DND-41 (cell line): ENCODE data around the gene PIK3CB.

Experiments used
- ATAC-seq: fragments of 200-7000 bp; cut with Tn5 transposase; 3 replicates; pipeline ENCODE4 v1.9.1; 2021; ENCODE audit warnings: low read depth; ENCODE audit not compliant: insufficient read depth
- DNase-seq: peaks from one replicate; pipeline ENCODE4 v3.0.0-alpha.2; 2020
- H2AFZ ChIP-seq: 2 replicates; pipeline ENCODE4 v1.6.0; 2012; ENCODE audit warnings: low read depth, low read length
- H3K27ac ChIP-seq: 2 replicates; pipeline ENCODE4 v1.5.1; 2012; ENCODE audit warnings: low read length, inconsistent platforms
- H3K27me3 ChIP-seq: fragments of 200-600 bp; sonication (generic); 2 replicates; pipeline ENCODE4 v1.6.0; 2012; ENCODE audit warnings: low read length, mild to moderate bottlenecking, inconsistent platforms; ENCODE audit not compliant: insufficient read depth, poor library complexity
- H3K36me3 ChIP-seq: 2 replicates; pipeline ENCODE4 v1.5.1; 2012; ENCODE audit warnings: low read length, inconsistent platforms; ENCODE audit not compliant: insufficient read depth
- H3K4me1 ChIP-seq: 2 replicates; pipeline ENCODE4 v1.5.1; 2012; ENCODE audit warnings: mild to moderate bottlenecking, low read length; ENCODE audit not compliant: insufficient read depth
- H3K4me2 ChIP-seq: 2 replicates; pipeline ENCODE4 v1.6.0; 2012; ENCODE audit warnings: mild to moderate bottlenecking, moderate library complexity, low read length, inconsistent platforms; ENCODE audit not compliant: insufficient read depth
- H3K4me3 ChIP-seq, 2 experiments: fragments of 200-600 bp in 1 of 2; shearing (Covaris generic) in 1 of 2; 2 replicates each; pipeline ENCODE4 v1.5.1; 2012 to 2016; ENCODE audit warnings: inconsistent platforms in 2 of 2, low read length in 2 of 2, mild to moderate bottlenecking in 2 of 2, low read depth in 1 of 2, moderate library complexity in 1 of 2
- H3K79me2 ChIP-seq: 2 replicates; pipeline ENCODE4 v1.6.0; 2012; ENCODE audit warnings: low read length, inconsistent platforms; ENCODE audit not compliant: insufficient read depth
- H3K9ac ChIP-seq: 2 replicates; pipeline ENCODE4 v1.6.0; 2012; ENCODE audit warnings: low read depth, mild to moderate bottlenecking, inconsistent platforms, low read length, moderate library complexity
- H3K9me3 ChIP-seq: 2 replicates; pipeline ENCODE4 v1.5.1; 2012; ENCODE audit warnings: low read length, moderate library complexity, mild to moderate bottlenecking, inconsistent platforms; ENCODE audit not compliant: insufficient read depth, severe bottlenecking
- H4K20me1 ChIP-seq: 2 replicates; pipeline ENCODE4 v1.6.0; 2012; ENCODE audit warnings: low read length; ENCODE audit not compliant: insufficient read depth
- CTCF ChIP-seq: IDR thresholded peaks from 2 replicates; pipeline ENCODE4 v1.5.1; 2012; ENCODE audit warnings: borderline replicate concordance, low read length, moderate library complexity, mild to moderate bottlenecking; ENCODE audit not compliant: poor library complexity, severe bottlenecking; ENCODE audit errors: extremely low read depth
- EZH2 ChIP-seq: IDR thresholded peaks from 3 replicates; pipeline ENCODE4 v1.6.1; 2012; ENCODE audit warnings: borderline replicate concordance, low read depth, mild to moderate bottlenecking, moderate library complexity, low read length, inconsistent platforms; ENCODE audit not compliant: severe bottlenecking

Gene PIK3CB

GRCh38 chr3:138687236-138687635, 147.5 kb downstream of the PIK3CB start:
- no peak overlapping the region for H3K27ac ChIP-seq
- ATAC-seq (no peak), DNase-seq (no peak)
- no peak overlapping the region for H3K4me3 ChIP-seq
- H3K27me3 ChIP-seq: no peaks in the 10 kb centered on the region
- H3K36me3 ChIP-seq: peaks cover 18% of the 10 kb centered on the region
- no peaks in the 10 kb centered on the region for H3K4me1 ChIP-seq
- TF ChIP-seq CTCF (no peak), EZH2 (no peak)
- H3K4me2 ChIP-seq: no peak overlapping the region
- H4K20me1 ChIP-seq: no peaks in the 10 kb centered on the region
- H3K79me2 ChIP-seq: no peaks in the 10 kb centered on the region
- H3K9ac ChIP-seq: no peak overlapping the region
- H3K9me3 ChIP-seq: no peaks in the 10 kb centered on the region
- no peak overlapping the region for H2AFZ ChIP-seq

GRCh38 chr3:138686771-138687221, 147.9 kb downstream of the PIK3CB start:
- Histone ChIP-seq H3K4me1 (no peaks in the 10 kb centered on the region), H3K9ac (no peak overlapping the region)

GRCh38 chr3:138684396-138684795, 150.3 kb downstream of the PIK3CB start:
- Histone ChIP-seq H3K4me3 (no peak overlapping the region), H2AFZ (no peak overlapping the region), H3K27me3 (no peaks in the 10 kb centered on the region), H4K20me1 (no peaks in the 10 kb centered on the region), H3K27ac (no peak overlapping the region), H3K4me2 (no peak overlapping the region), H3K9me3 (no peaks in the 10 kb centered on the region), H3K4me1 (no peaks in the 10 kb centered on the region), H3K79me2 (no peaks in the 10 kb centered on the region), H3K36me3 (peaks cover 24% of the 10 kb centered on the region), H3K9ac (no peak overlapping the region)
- TF ChIP-seq EZH2 (no peak), CTCF (no peak)
- ATAC-seq (no peak), DNase-seq (no peak)

More at GRCh38 chr3:138686771-138687221, 147.9 kb downstream of the PIK3CB start:
- DNase-seq (no peak), ATAC-seq (peak; percentile 52; the same call in 1 of the 3 replicates)
- no peak overlapping the region for H3K27ac ChIP-seq
- no peak overlapping the region for H2AFZ ChIP-seq
- no peaks in the 10 kb centered on the region for H3K9me3 ChIP-seq
- H3K79me2 ChIP-seq: no peaks in the 10 kb centered on the region
- TF ChIP-seq EZH2: no peak
- TF ChIP-seq CTCF: no peak
- H3K27me3 ChIP-seq: no peaks in the 10 kb centered on the region
- no peaks in the 10 kb centered on the region for H4K20me1 ChIP-seq
- peaks cover 20% of the 10 kb centered on the region for H3K36me3 ChIP-seq
- H3K4me3 ChIP-seq: no peak overlapping the region
- H3K4me2 ChIP-seq: no peak overlapping the region

- H3K4me1 ChIP-seq: no peaks in the 10 kb centered on the region
- no peak for DNase-seq
- no peak overlapping the region for H3K4me2 ChIP-seq
- no peaks in the 10 kb centered on the region for H3K9me3 ChIP-seq
- H3K27me3 ChIP-seq: no peaks in the 10 kb centered on the region
- H3K27ac ChIP-seq: no peak overlapping the region
- H3K4me3 ChIP-seq: no peak overlapping the region
- no peak overlapping the region for H3K9ac ChIP-seq
- no peaks in the 10 kb centered on the region for H4K20me1 ChIP-seq
- TF ChIP-seq EZH2 (no peak), CTCF (no peak)
- H3K79me2 ChIP-seq: no peaks in the 10 kb centered on the region
- no peak overlapping the region for H2AFZ ChIP-seq
- no peak for ATAC-seq
- peaks cover 22% of the 10 kb centered on the region for H3K36me3 ChIP-seq
These were observed 152.1 kb downstream of the PIK3CB start for GRCh38 chr3:138682648-138683047.
